ENCODE results near the gene JMJD7. TPM values are rescaled to one million over a fixed set of nuclear protein-coding genes. Genes with fewer than 3 reads are reported as not detected.

Gene JMJD7
- total RNA-seq, 2 experiments from 2014 or later, result 17.9 to 24.8 TPM

DNA sequence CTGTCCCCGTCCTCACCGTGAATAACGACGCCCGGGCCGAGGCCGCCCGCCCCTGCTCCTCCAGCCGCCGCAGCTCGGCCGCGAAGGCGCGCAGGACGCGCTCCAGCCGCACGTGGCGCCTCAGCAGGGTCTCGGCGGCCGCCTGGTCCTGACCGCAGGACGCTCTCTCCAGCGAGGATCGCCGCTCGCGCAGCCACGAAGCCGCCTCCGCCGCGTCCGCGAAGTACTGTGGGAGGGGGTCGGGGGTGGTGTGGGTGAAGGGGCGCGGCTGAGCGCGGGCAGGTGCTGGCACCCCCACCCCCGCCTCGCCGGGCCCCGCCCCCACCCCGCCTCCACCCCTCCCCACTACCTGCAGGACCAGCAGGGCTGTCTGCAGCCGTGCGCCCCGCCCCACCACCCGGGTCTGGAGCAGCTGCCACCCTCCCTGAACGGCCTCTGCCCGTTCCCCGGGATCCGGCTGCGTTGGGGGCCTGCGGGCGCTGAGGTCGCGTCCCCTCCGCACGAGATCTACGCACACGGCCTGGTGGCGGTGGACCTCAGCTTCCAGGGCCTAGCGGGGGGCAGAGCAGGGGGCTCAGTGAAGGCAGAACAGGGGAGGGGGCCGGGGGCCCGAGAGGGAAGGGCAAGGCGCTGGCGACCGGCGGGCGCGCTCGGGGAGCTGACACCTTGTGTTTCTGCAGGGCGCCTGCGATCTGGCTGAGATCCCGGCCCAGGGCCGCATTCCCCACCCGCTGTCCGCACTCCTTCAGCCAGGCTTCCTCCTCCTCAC lies 54.2 kb downstream of the JMJD7 start:
- Mint-ChIP-seq H3K27me3 (peaks cover 7% of the 10 kb centered on the region), H3K27ac (no peak overlapping the region), H3K9me3 (no peaks in the 10 kb centered on the region), H3K4me1 (ENCODE audit: low read depth) (peaks cover 7% of the 10 kb centered on the region), H3K36me3 (peaks cover 1% of the 10 kb centered on the region), H3K4me3 (no peak overlapping the region)
- POLR2A ChIA-PET, result interaction anchor here (1.2 kb wide), 1 partner anchor 12 kb away, joined by 3 read pairs; no protein-coding TSS in a partner anchor
- intact Hi-C loops (cut with micrococcal nuclease), result no loop called here
- CTCF ChIA-PET, result interaction anchor here (1.0 to 1.9 kb wide), 2 partner anchors 22 to 23 kb away, joined by 3 to 8 read pairs; no protein-coding TSS in a partner anchor
- DNase-seq, result no peak

DNA sequence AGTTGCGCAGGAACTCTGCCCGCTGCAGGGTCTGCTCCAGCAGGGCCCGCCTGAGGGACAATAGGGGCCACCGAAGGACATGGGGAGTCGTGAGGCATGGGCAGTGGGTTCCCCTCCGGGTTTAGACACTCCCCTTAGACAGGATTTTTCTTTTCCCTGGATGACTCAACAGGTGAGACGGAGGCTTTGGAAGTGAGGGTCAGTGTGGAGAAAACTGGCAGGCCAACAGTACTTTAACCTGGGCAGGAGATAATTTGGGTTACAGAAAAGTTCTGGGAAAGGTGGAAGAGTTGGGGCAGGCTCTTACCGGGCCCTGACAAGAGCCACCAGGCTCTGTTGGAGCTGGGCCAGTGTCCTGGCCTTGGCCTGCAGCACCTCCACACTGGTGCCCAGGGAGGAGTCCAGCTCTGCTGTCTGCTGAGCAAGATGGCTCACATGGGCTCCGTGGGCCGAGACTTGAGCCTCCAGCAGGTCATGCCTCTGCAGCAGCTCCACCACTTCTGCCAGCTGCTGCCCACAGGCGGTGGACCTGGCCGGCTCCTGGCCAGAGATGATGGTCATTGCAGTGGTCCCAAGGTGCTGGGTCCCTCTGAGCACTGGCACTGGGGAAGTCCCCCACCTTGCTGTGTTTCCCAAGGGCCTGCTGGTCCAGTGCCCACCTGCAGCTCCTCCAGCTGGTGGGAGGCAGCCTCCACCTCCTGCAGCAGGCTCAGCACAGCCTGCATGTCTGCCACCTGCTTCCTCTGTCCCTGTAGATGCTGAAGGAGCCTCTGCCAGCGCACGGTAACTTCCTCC lies 55.0 kb downstream of the JMJD7 start:
- H3K9me3 Mint-ChIP-seq, result no peaks in the 10 kb centered on the region
- H3K36me3 Mint-ChIP-seq, result peaks cover 1% of the 10 kb centered on the region
- POLR2A ChIA-PET, result interaction anchor here (1.2 kb wide), 1 partner anchor 12 kb away, joined by 3 read pairs; no protein-coding TSS in a partner anchor
- H3K27me3 Mint-ChIP-seq, result peaks cover 7% of the 10 kb centered on the region
- no peak overlapping the region for H3K27ac Mint-ChIP-seq
- intact Hi-C loops (cut with micrococcal nuclease), result no loop called here
- no peak overlapping the region for H3K4me3 Mint-ChIP-seq
- DNase-seq, result no peak
- CTCF ChIA-PET, result interaction anchor here (1.0 kb wide), 1 partner anchor 22 kb away, joined by 3 read pairs; no protein-coding TSS in a partner anchor
- H3K4me1 Mint-ChIP-seq (ENCODE audit: low read depth), result peaks cover 12% of the 10 kb centered on the region

DNA sequence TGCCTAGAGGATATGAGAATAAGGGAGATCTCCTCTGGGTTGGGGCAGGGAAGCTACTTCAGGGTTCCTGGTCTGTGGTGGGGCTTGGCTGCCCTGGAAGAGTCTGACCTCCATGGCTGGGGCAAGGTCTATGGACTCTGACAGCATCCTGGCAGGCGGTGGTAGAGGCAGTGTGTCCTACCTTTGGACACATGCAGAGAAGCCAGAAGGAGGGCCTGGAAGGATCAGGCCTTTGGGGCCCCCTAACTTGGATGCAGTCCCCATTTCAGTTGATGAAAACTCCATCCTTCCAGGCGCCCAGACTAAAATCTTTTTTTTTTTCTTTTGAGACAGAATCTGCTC lies 55.6 kb downstream of the JMJD7 start:
- Mint-ChIP-seq H3K9me3 (no peaks in the 10 kb centered on the region), H3K4me1 (ENCODE audit: low read depth) (peaks cover 15% of the 10 kb centered on the region), H3K36me3 (peaks cover 1% of the 10 kb centered on the region), H3K27ac (no peak overlapping the region), H3K27me3 (peaks cover 7% of the 10 kb centered on the region), H3K4me3 (no peak overlapping the region)
- DNase-seq, result no peak
- ChIA-PET CTCF (no interaction called here), POLR2A (no interaction called here)
- intact Hi-C loops (cut with micrococcal nuclease), result no loop called here

- no peak for DNase-seq
- CTCF ChIA-PET, result no interaction called here
- Mint-ChIP-seq H3K36me3 (peaks cover 1% of the 10 kb centered on the region), H3K9me3 (no peaks in the 10 kb centered on the region), H3K4me3 (no peak overlapping the region), H3K27ac (no peak overlapping the region), H3K4me1 (ENCODE audit: low read depth) (peaks cover 20% of the 10 kb centered on the region), H3K27me3 (peaks cover 7% of the 10 kb centered on the region)
- POLR2A ChIA-PET, result no interaction called here
- intact Hi-C loops (cut with micrococcal nuclease), result no loop called here
Observed at GRCh38 chr15:41884458-41884857, 56.6 kb downstream of the JMJD7 start.

DNA sequence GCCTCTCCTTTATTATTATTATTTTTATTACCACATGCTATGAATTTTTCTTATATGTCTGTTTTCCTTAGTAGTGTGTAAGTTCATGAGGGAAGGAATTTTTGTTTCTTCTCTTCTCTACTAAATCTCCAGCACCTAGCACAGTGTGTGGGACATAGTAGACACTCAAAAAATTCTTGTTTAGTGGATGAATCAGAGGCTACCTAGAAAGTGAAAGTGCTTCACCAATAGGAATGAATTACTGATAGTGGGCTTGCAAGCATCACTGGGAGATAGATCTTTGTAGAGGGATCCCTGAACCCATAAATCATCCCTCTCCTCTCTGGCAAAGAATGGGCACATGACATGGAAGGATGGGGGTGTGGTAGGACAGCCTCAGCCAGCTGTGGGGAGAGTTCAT lies 57.4 kb downstream of the JMJD7 start:
- POLR2A ChIA-PET, result no interaction called here
- Mint-ChIP-seq H3K4me3 (no peak overlapping the region), H3K4me1 (ENCODE audit: low read depth) (peaks cover 20% of the 10 kb centered on the region), H3K27me3 (peaks cover 7% of the 10 kb centered on the region), H3K27ac (no peak overlapping the region), H3K9me3 (no peaks in the 10 kb centered on the region), H3K36me3 (peaks cover 1% of the 10 kb centered on the region)
- intact Hi-C loops (cut with micrococcal nuclease), result no loop called here
- CTCF ChIA-PET, result interaction anchor here (1.1 kb wide), 1 partner anchor 20 kb away, joined by 4 read pairs; no protein-coding TSS in a partner anchor
- no peak for DNase-seq

DNA sequence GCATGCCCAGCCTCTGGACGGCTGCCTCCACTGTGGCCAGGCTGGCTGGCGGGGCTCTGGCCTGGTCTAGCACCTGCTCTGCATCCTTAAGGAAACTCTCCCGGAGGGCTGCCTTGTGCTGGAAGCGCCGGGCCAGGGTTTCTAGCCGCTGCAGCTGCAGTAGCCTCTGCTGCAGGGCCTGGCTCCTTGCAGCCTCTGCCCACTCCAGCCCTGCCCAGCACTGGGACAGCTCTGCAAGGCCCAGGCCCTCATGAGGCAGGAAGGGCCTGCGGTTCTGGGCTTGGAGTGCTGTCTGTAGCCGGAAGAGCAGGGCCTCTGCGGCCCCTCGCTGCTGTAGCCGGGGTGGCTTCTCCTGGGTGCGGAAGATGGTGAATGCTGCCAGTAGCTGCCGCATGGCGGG lies 57.9 kb downstream of the JMJD7 start:
- Mint-ChIP-seq H3K9me3 (no peaks in the 10 kb centered on the region), H3K27me3 (peaks cover 7% of the 10 kb centered on the region), H3K4me1 (ENCODE audit: low read depth) (peaks cover 20% of the 10 kb centered on the region), H3K36me3 (peaks cover 1% of the 10 kb centered on the region), H3K4me3 (no peak overlapping the region), H3K27ac (no peak overlapping the region)
- CTCF ChIA-PET, result interaction anchor here (1.1 kb wide), 1 partner anchor 19 kb away, joined by 4 read pairs; no protein-coding TSS in a partner anchor
- no peak for DNase-seq
- POLR2A ChIA-PET, result no interaction called here
- intact Hi-C loops (cut with micrococcal nuclease), result no loop called here

DNA sequence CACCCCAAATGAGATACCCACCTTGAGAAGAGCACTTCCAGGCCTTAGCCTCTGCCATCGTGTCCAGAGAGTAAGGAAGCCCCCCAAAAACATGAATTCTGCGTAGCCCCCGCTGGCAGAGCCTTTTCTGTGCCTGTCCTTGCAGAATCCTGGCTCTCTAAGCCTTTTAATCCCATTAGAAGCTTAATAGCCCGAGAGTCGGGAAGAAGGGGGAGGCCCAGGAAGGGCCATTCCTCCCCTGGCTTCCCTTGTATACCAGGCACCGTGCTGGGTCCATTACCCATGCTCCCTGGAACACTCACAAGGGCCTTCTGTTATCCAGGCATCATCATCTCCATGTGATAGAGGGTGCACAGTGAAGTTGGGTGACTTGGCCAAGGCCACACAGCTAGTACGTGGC lies 58.8 kb downstream of the JMJD7 start:
- H3K4me1 Mint-ChIP-seq (ENCODE audit: low read depth), result peaks cover 16% of the 10 kb centered on the region
- POLR2A ChIA-PET, result no interaction called here
- intact Hi-C loops (cut with micrococcal nuclease), result no loop called here
- no peak overlapping the region for H3K27ac Mint-ChIP-seq
- H3K9me3 Mint-ChIP-seq, result no peaks in the 10 kb centered on the region
- CTCF ChIA-PET, result no interaction called here
- H3K27me3 Mint-ChIP-seq, result no peaks in the 10 kb centered on the region
- no peak overlapping the region for H3K4me3 Mint-ChIP-seq
- H3K36me3 Mint-ChIP-seq, result peaks cover 1% of the 10 kb centered on the region
- no peak for DNase-seq

GRCh38 chr15:41887161-41887560 lies 59.3 kb downstream of the JMJD7 start:
- ChIA-PET POLR2A (no interaction called here), CTCF (no interaction called here)
- intact Hi-C loops (cut with micrococcal nuclease), result no loop called here
- Mint-ChIP-seq H3K4me1 (ENCODE audit: low read depth) (peaks cover 16% of the 10 kb centered on the region), H3K27me3 (no peaks in the 10 kb centered on the region), H3K36me3 (peaks cover 1% of the 10 kb centered on the region), H3K4me3 (no peak overlapping the region), H3K27ac (no peak overlapping the region), H3K9me3 (no peaks in the 10 kb centered on the region)
- no peak for DNase-seq

Small RNAs within 50 kb of the gene (microRNA-seq; reads per million reads assigned to microRNA genes)
- not detected for gene MIR4310 (ENCODE audit: borderline microRNAs expressed, borderline number of aligned reads, borderline replicate concordance)

Other genes starting within 250 kb of the JMJD7 start
- 10 to 100 TPM; 29.6 to 31.4 TPM for gene MGA, start 167.7 kb upstream of the JMJD7 start, total RNA-seq
- 10 to 100 TPM; 16.1 to 16.6 TPM for gene MAPKBP1, start 53.6 kb upstream of the JMJD7 start, total RNA-seq
- gene PLA2G4B, start 10.8 kb downstream of the JMJD7 start, total RNA-seq, result 1 to 10 TPM; 6.0 to 9.9 TPM
- 1 to 10 TPM in 1 of 2 experiments, under 1 TPM in 1; 0.88 to 1.6 TPM for gene SPTBN5, start 66.0 kb downstream of the JMJD7 start, total RNA-seq
- 10 to 100 TPM; 43.6 to 45.0 TPM for gene EHD4, start 144.5 kb downstream of the JMJD7 start, total RNA-seq
- gene PLA2G4E, start 192.9 kb downstream of the JMJD7 start, total RNA-seq, result not detected